Left lung (tissue), 10 donors: ENCODE measurements around the gene CDK5RAP2. TPM values are rescaled to one million over a fixed set of nuclear protein-coding genes. Genes with fewer than 3 reads are reported as not detected.
A peak's percentile ranks its signal among the peaks of the same experiment; 100 is the strongest.

Experiments used
- ATAC-seq: fragments of 200-7000 bp; cut with Tn5 transposase; one replicate; pipeline ENCODE4 v1.9.1; 2020; ENCODE audit warnings: moderate library complexity
- DNase-seq, 4 donors: peaks; one replicate each; pipeline ENCODE4 v3.0.0-alpha.2; 2013 to 2020
- H3K27ac ChIP-seq, 2 donors: fragments of 200-600 bp; sonication (generic) in 1 of 2; one replicate each; pipeline versions ENCODE4 v1.5.0 to v1.8.0; 2020 to 2021
- H3K27me3 ChIP-seq, 2 donors: fragments of 200-600 bp; sonication (generic) in 1 of 2; one replicate each; pipeline versions ENCODE4 v1.5.0 to v1.8.0; 2020 to 2021
- H3K36me3 ChIP-seq, 2 donors: fragments of 200-600 bp; sonication (generic) in 1 of 2; one replicate each; pipeline versions ENCODE4 v1.5.0 to v1.8.0; 2020 to 2021
- H3K4me1 ChIP-seq, 2 donors: fragments of 200-600 bp; one replicate each; pipeline ENCODE4 v1.8.0; 2021
- H3K4me3 ChIP-seq, 2 donors: fragments of 200-600 bp; sonication (generic) in 1 of 2; one replicate each; pipeline versions ENCODE4 v1.5.0 to v1.8.0; 2020 to 2021; ENCODE audit warnings: mild to moderate bottlenecking in 1 of 2
- H3K9me3 ChIP-seq, 2 donors: fragments of 200-600 bp; sonication (generic) in 1 of 2; one replicate each; pipeline versions ENCODE4 v1.5.0 to v1.8.0; 2020 to 2021
- intact Hi-C, 2 donors: fragments of 100-400 bp; cut with DNase I; formaldehyde crosslinking; loops; one replicate each; pipeline versions ENCODE4 v1.11.2 to v1.14.2; 2022
- polyA plus RNA-seq, 6 donors: library from polyadenylated mRNA; unstranded; fragments of 120-200 nt; gene quantifications; one replicate each; pipeline ENCODE4 v1.2.1, GENCODE V29; 2013; ENCODE audit not compliant: insufficient read length in 6 of 6
- total RNA-seq, 2 donors: library from RNA; stranded (reverse); fragmentation: NEBNext Ultra II Directional; extraction: Animal tissue kit (Norgen Biotek cat#: 25700); gene quantifications; one replicate each; pipeline ENCODE4 v1.2.1, GENCODE V29; 2021
- TF ChIP-seq, protein P1 (sequence below), 2 donors: fragments of 200-600 bp; sonication (generic) in 1 of 2; IDR thresholded peaks; one replicate each; pipeline versions ENCODE4 v1.5.0 to v1.8.0; 2021; ENCODE audit warnings: antibody characterized with exemption in 2 of 2
- donor health status: DM: no; HTN: yes; CAD: no.
- donor health status: DM: no; HTN: no; CAD: no.

Gene CDK5RAP2
- total and polyA plus RNA-seq, 8 donors: 40.5 to 75.7 (median 62.6) TPM

DNA sequence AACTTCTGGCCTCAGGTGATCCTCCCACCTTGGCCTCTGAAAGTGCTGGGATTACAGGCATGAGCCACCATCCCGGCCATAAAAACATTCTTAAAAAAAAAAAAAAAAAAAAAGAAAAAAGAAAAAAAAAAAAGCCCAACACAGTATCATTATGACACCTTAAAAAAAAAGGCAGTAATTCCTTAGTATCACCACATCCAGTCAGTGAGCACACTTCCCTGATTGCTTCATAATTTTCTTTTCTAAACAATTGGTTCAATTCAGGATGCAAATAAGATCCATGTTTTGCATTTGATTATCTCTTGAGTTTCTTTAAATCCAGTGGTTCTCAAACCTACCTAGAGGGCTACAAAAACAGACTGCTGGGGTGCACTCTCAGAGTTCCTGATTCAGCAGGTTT lies 182.5 kb downstream of the CDK5RAP2 start:
- Histone ChIP-seq H3K4me1 (no peaks in the 10 kb centered on the region), H3K36me3 (peaks cover 0 to 83% of the 10 kb centered on the region in 2 donors), H3K27me3 (no peaks in the 10 kb centered on the region), H3K4me3 (no peak overlapping the region), H3K27ac (no peak overlapping the region), H3K9me3 (no peaks in the 10 kb centered on the region)
- TF ChIP-seq, protein P1, sequence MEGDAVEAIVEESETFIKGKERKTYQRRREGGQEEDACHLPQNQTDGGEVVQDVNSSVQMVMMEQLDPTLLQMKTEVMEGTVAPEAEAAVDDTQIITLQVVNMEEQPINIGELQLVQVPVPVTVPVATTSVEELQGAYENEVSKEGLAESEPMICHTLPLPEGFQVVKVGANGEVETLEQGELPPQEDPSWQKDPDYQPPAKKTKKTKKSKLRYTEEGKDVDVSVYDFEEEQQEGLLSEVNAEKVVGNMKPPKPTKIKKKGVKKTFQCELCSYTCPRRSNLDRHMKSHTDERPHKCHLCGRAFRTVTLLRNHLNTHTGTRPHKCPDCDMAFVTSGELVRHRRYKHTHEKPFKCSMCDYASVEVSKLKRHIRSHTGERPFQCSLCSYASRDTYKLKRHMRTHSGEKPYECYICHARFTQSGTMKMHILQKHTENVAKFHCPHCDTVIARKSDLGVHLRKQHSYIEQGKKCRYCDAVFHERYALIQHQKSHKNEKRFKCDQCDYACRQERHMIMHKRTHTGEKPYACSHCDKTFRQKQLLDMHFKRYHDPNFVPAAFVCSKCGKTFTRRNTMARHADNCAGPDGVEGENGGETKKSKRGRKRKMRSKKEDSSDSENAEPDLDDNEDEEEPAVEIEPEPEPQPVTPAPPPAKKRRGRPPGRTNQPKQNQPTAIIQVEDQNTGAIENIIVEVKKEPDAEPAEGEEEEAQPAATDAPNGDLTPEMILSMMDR (IDR thresholded peaks at IDR 0.05): no peak
- DNase-seq: no peak
- intact Hi-C loops: no loop called here
- no peak for ATAC-seq

DNA sequence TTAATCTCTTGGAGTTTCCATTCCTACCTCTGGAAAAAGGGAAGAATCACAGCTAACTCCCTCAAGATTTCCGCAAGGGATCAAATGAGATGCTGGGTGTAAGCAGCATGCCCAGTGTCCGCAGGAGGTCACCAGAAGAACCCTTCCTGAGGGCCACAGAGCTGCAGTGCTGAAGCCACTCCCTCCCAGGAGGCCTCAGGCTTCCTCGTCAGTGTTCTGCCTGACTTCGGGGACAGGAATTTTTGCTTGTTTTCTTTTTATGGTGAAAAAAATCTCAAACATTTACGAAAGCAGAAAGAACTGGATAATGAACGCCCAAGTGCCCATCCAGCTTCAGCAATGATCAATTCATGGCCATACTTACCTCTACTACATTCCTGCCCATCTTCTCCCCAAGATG lies 183.0 kb downstream of the CDK5RAP2 start:
- H3K4me1 ChIP-seq: no peaks in the 10 kb centered on the region
- DNase-seq: no peak
- no peak overlapping the region for H3K4me3 ChIP-seq
- ATAC-seq: no peak
- intact Hi-C loops: no loop called here
- TF ChIP-seq, protein P1 (IDR thresholded peaks at IDR 0.05): no peak
- H3K27ac ChIP-seq: no peak overlapping the region
- peaks cover 0 to 83% of the 10 kb centered on the region in 2 donors for H3K36me3 ChIP-seq
- no peaks in the 10 kb centered on the region for H3K9me3 ChIP-seq
- no peaks in the 10 kb centered on the region for H3K27me3 ChIP-seq

DNA sequence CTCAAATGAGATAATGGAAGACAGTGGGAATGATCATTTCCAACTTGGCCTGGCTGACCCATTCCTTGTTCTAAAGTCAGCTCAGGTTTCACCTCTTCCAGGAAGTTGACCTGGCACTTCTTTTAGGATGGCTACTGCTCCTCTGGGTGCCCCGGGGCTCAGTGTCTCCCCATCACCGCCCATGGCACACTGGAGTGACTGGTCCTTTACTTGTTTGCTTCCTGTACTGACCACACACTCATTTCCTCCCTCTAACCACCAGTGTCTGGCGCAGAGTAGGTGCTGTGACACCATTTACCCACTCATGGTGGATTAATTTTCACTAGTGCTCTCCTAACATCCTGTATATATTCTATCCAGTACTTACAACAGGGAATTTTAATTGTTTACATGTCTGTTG lies 183.5 kb downstream of the CDK5RAP2 start:
- ATAC-seq (no peak), DNase-seq (no peak)
- no peak overlapping the region for H3K4me3 ChIP-seq
- TF ChIP-seq, protein P1 (IDR thresholded peaks at IDR 0.05): no peak
- H3K4me1 ChIP-seq: no peaks in the 10 kb centered on the region
- H3K27me3 ChIP-seq: no peaks in the 10 kb centered on the region
- peak overlapping the region in 1 of 2 donors; percentile 14 for H3K27ac ChIP-seq
- peaks cover 0 to 83% of the 10 kb centered on the region in 2 donors for H3K36me3 ChIP-seq
- intact Hi-C loops: no loop called here
- no peaks in the 10 kb centered on the region for H3K9me3 ChIP-seq

DNA sequence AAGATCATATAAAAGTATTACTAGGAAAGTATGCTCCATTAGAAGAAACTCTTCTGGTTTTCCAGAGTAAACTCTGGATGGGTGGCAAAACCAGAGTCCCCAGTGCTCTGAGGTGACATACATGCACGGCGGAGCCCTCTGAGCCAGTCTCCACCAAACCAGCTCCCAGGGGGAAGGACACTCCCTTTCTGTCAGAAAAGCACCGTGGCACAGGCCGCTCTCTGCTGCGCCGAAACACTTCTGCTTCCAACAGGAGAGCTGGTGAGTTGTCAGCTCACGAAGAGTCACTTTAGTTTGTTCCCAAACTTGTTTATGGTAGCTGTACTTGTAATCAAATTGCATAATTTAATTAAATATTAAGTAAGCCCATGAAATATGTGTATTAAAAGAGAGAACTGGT lies 184.6 kb downstream of the CDK5RAP2 start:
- Histone ChIP-seq H3K4me3 (no peak overlapping the region), H3K9me3 (no peaks in the 10 kb centered on the region), H3K27ac (no peak overlapping the region), H3K36me3 (peaks cover 0 to 83% of the 10 kb centered on the region in 2 donors), H3K27me3 (no peaks in the 10 kb centered on the region), H3K4me1 (no peaks in the 10 kb centered on the region)
- intact Hi-C loops: no loop called here
- DNase-seq (no peak), ATAC-seq (no peak)
- TF ChIP-seq, protein P1 (IDR thresholded peaks at IDR 0.05): no peak

DNA sequence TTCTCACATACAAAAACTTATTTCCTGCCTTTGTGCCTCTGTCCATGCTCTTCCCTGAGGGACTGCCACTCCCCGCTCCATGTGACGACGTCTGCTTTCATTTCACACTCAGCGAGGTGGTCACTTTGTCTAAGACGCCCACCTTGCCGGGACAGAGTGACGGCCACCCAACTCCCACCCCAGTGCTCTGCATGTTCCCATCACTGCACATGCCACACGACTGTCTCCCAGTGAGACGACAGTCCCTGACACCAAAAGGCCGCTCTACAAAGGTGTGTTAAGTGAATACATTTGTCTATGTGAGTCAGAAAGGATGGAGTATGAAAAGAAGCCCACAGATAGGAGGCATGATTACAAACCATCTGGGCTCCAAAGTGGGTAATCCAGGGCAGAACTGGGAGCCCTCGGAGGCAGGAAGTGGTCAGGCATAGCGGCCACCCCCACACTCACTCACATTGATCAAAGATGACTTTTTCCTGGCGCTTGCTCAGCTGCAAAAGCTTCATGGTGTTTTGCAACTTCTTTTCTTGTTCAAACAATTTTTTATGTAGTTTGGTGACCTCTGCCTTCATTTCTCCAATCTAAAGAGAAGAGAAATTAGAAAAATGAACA lies 185.8 kb downstream of the CDK5RAP2 start:
- DNase-seq: peak in 1 of 4 donors; percentile 32
- no peaks in the 10 kb centered on the region for H3K9me3 ChIP-seq
- TF ChIP-seq, protein P1 (IDR thresholded peaks at IDR 0.05): no peak
- no peak overlapping the region for H3K4me3 ChIP-seq
- peak; percentile 41 for ATAC-seq
- no peaks in the 10 kb centered on the region for H3K4me1 ChIP-seq
- H3K36me3 ChIP-seq: peaks cover 0 to 83% of the 10 kb centered on the region in 2 donors
- H3K27ac ChIP-seq: no peak overlapping the region
- intact Hi-C loops: no loop called here
- no peaks in the 10 kb centered on the region for H3K27me3 ChIP-seq
